Immature natural killer cell (primary cell): ENCODE data around the gene CRISP1. TPM values are rescaled to one million over a fixed set of nuclear protein-coding genes. Genes with fewer than 3 reads are reported as not detected.
"Not testable (repeated sequence)": the region's sequence is repeated elsewhere in the genome, so short reads cannot be mapped to it uniquely, and the experiment has no call there.

ENCODE experiments used
- DNase-seq, 3 donors: peaks; one replicate each; pipeline ENCODE4 v3.0.0; 2022; ENCODE audit warnings: mixed read lengths in 1 of 3
- H3K27ac Mint-ChIP-seq, 6 donors: one replicate each; pipeline ENCODE4 v1.8.0; 2020; ENCODE audit warnings: mixed read lengths in 6 of 6, mild to moderate bottlenecking in 5 of 6, inconsistent platforms in 4 of 6, moderate library complexity in 3 of 6
- H3K27me3 Mint-ChIP-seq, 3 donors: one replicate each; pipeline ENCODE4 v1.8.0; 2020 to 2021; ENCODE audit warnings: low read depth in 3 of 3, mild to moderate bottlenecking in 3 of 3, mixed read lengths in 3 of 3, moderate library complexity in 3 of 3, inconsistent platforms in 1 of 3
- H3K36me3 Mint-ChIP-seq, 3 donors: one replicate each; pipeline ENCODE4 v1.8.0; 2020; ENCODE audit warnings: mixed read lengths in 3 of 3, inconsistent platforms in 2 of 3, mild to moderate bottlenecking in 2 of 3
- H3K4me1 Mint-ChIP-seq, 2 donors: one replicate each; pipeline ENCODE4 v1.8.0; 2020; ENCODE audit warnings: inconsistent platforms in 2 of 2, mild to moderate bottlenecking in 2 of 2, mixed read lengths in 2 of 2, moderate library complexity in 1 of 2
- H3K4me3 Mint-ChIP-seq, 5 donors: one replicate each; pipeline ENCODE4 v1.8.0; 2020; ENCODE audit warnings: mild to moderate bottlenecking in 5 of 5, mixed read lengths in 5 of 5, inconsistent platforms in 3 of 5, moderate library complexity in 3 of 5
- H3K9me3 Mint-ChIP-seq, 6 donors: one replicate each; pipeline ENCODE4 v1.8.0; 2020; ENCODE audit warnings: mild to moderate bottlenecking in 6 of 6, mixed read lengths in 6 of 6, inconsistent platforms in 4 of 6, moderate library complexity in 3 of 6
- polyA plus RNA-seq, 3 donors: library from polyadenylated mRNA; unstranded; fragments of 300-500 nt; fragmentation: Illumina TruSeq; gene quantifications; one replicate each; pipeline ENCODE4 v1.2.3, GENCODE V29; 2021

Gene CRISP1
- polyA plus RNA-seq, 3 donors from 2014 or later = not detected

GRCh38 chr6:49826743-49827406 is 39.5 kb downstream of the CRISP1 start:
- no peak for DNase-seq
- Mint-ChIP-seq H3K4me1 (no peaks in the 10 kb centered on the region), H3K36me3 (no peaks in the 10 kb centered on the region), H3K27me3 (peaks cover 0 to 1% (median 0%) of the 10 kb centered on the region in 3 donors), H3K27ac (no peak overlapping the region), H3K4me3 (no peak overlapping the region), H3K9me3 (peaks cover 0 to 18% (median 3%) of the 10 kb centered on the region in 6 donors)

DNA sequence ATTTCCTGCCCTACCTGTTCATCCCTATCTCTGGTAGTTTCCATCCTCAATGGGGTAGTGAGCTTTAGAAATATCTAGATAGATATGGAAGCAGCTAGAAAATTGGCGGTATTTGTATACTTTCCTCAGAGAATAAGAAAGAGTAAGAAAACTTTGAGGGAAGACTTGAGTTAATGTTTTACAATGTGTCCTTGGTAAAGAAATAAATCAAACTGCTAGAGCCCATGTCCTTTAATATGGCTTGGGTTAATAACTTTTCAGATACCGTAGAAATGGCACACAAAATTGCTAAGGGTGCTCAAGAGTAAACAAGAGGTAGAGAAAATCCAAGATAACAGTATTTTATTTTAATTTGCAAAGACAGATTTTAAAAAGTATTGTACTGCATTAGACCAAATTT is 51.2 kb downstream of the CRISP1 start:
- H3K36me3 Mint-ChIP-seq = no peaks in the 10 kb centered on the region
- H3K9me3 Mint-ChIP-seq = peaks cover 3 to 23% (median 7%) of the 10 kb centered on the region in 6 donors
- H3K27me3 Mint-ChIP-seq = no peaks in the 10 kb centered on the region
- H3K27ac Mint-ChIP-seq = no peak overlapping the region
- no peak for DNase-seq
- no peak overlapping the region for H3K4me3 Mint-ChIP-seq
- H3K4me1 Mint-ChIP-seq = no peaks in the 10 kb centered on the region

GRCh38 chr6:49813248-49813647 is 53.1 kb downstream of the CRISP1 start:
- H3K4me3 Mint-ChIP-seq = no peak overlapping the region
- H3K36me3 Mint-ChIP-seq = no peaks in the 10 kb centered on the region
- no peak for DNase-seq
- no peaks in the 10 kb centered on the region for H3K4me1 Mint-ChIP-seq
- peaks cover 1 to 28% (median 10%) of the 10 kb centered on the region in 6 donors for H3K9me3 Mint-ChIP-seq
- no peaks in the 10 kb centered on the region for H3K27me3 Mint-ChIP-seq
- H3K27ac Mint-ChIP-seq = no peak overlapping the region

DNA sequence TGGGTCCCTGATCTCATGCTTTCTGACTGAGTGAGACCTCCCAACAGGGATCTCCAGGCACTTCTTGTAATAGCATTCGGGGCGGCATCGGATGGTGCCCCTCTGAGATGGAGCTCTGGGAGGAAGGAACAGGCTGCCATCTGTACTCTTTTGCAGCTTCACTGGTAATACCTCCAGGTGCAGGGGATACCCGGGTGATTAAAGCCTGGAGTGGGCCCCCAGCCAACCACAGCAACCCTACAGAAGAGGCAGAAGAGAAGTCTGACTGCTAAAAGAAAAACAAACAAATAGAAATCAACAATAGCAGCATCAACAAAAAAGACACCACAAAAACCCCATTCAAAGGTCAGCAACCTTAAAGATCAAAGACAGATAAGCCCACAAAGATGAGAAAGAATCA is 60.2 kb downstream of the CRISP1 start:
- peaks cover 0 to 2% (median 2%) of the 10 kb centered on the region in 3 donors for H3K27me3 Mint-ChIP-seq
- no peak overlapping the region for H3K27ac Mint-ChIP-seq
- DNase-seq = no peak
- H3K4me3 Mint-ChIP-seq = no peak overlapping the region
- no peaks in the 10 kb centered on the region for H3K4me1 Mint-ChIP-seq
- H3K36me3 Mint-ChIP-seq = no peaks in the 10 kb centered on the region
- peaks cover 4 to 40% (median 19%) of the 10 kb centered on the region in 6 donors for H3K9me3 Mint-ChIP-seq

GRCh38 chr6:49805246-49805645 is 61.1 kb downstream of the CRISP1 start:
- Mint-ChIP-seq H3K27ac (no peak overlapping the region), H3K4me3 (no peak overlapping the region), H3K4me1 (no peaks in the 10 kb centered on the region), H3K9me3 (peaks cover 4 to 33% (median 18%) of the 10 kb centered on the region in 6 donors), H3K27me3 (peaks cover 0 to 2% (median 2%) of the 10 kb centered on the region in 3 donors), H3K36me3 (no peaks in the 10 kb centered on the region)
- DNase-seq = no peak

GRCh38 chr6:49801525-49801924 is 64.8 kb downstream of the CRISP1 start:
- no peak overlapping the region for H3K4me3 Mint-ChIP-seq
- H3K9me3 Mint-ChIP-seq = peaks cover 2 to 32% (median 10%) of the 10 kb centered on the region in 6 donors
- H3K27me3 Mint-ChIP-seq = peaks cover 0 to 3% (median 2%) of the 10 kb centered on the region in 3 donors
- H3K36me3 Mint-ChIP-seq = no peaks in the 10 kb centered on the region
- no peak overlapping the region for H3K27ac Mint-ChIP-seq
- no peaks in the 10 kb centered on the region for H3K4me1 Mint-ChIP-seq
- DNase-seq = no peak

DNA sequence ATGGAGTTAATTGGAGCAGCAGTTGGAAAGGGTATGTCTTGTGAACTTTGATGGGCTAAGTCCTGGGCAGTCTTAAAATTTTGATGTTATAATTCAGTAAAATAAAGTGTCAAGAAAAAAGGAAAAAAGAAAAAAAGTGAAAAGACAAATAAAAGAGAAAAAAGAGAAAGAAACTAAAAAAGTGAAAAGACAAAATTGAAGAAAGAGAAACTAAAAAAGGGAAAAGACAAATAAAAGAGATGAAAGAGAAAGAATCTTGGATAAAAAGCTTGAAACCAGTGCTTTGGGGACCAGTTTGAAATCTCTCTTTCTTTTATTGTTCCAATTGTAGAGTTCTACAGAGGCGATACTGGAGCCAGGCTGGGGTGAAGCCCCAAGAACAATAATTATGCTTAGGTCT is 67.2 kb downstream of the CRISP1 start:
- H3K4me3 Mint-ChIP-seq = no peak overlapping the region
- peaks cover 5 to 23% (median 6%) of the 10 kb centered on the region in 6 donors for H3K9me3 Mint-ChIP-seq
- no peaks in the 10 kb centered on the region for H3K36me3 Mint-ChIP-seq
- no peaks in the 10 kb centered on the region for H3K4me1 Mint-ChIP-seq
- H3K27ac Mint-ChIP-seq = no peak overlapping the region
- no peak for DNase-seq
- peaks cover 0 to 2% (median 1%) of the 10 kb centered on the region in 3 donors for H3K27me3 Mint-ChIP-seq

DNA sequence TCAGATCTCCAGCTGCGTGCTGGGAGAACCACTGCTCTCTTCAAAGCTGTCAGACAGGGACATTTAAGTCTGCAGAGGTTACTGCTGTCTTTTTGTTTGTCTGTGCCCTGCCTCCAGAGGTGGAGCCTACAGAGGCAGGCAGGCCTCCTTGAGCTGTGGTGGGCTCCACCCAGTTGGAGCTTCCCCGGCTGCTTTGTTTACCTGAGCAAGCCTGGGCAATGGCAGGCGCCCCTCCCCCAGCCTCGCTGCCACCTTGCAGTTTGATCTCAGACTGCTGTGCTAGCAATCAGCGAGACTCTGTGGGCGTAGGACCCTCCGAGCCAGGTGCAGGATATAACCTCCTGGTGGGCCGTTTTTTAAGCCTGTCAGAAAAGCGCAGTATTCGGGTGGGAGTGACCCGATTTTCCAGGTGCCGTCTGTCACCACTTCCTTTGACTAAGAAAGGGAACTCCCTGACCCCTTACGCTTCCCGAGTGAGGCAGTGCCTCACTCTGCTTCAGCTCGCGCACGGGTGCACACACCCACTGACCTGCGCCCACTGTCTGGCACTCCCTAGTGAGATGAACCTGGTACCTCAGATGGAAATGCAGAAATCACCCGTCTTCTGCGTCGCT is 69.4 kb downstream of the CRISP1 start:
- not testable (repeated sequence) for H3K36me3 Mint-ChIP-seq, H3K27ac Mint-ChIP-seq, H3K4me3 Mint-ChIP-seq, H3K4me1 Mint-ChIP-seq, H3K27me3 Mint-ChIP-seq, DNase-seq
- peaks cover 4 to 23% (median 7%) of the 10 kb centered on the region in 6 donors for H3K9me3 Mint-ChIP-seq

GRCh38 chr6:49790341-49790740 is 76.0 kb downstream of the CRISP1 start:
- H3K27me3 Mint-ChIP-seq = peaks cover 0 to 3% (median 0%) of the 10 kb centered on the region in 3 donors
- H3K4me3 Mint-ChIP-seq = no peak overlapping the region
- peaks cover 6 to 27% (median 14%) of the 10 kb centered on the region in 6 donors for H3K9me3 Mint-ChIP-seq
- H3K27ac Mint-ChIP-seq = no peak overlapping the region
- no peaks in the 10 kb centered on the region for H3K4me1 Mint-ChIP-seq
- DNase-seq = no peak
- H3K36me3 Mint-ChIP-seq = no peaks in the 10 kb centered on the region

DNA sequence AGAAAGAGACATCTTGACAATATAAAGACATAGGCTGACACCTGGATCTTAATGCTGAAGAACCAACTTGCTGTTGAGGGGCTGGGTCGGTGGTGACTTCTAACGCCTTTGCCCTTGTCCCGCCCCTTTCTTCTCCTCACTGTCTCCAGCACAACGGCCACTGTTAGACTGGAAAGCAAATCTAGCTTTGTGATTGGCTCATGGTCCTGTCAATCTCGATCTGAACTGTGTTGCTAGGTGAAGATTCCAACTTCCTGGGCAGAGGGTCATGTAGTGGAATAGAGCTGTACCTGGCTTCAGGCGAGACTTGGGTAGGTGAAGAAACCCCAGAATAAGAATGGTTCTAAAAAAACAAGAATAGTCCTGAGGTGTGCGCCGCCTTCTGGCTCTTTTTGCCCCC is 79.2 kb downstream of the CRISP1 start, which contains the start of gene PGK2:
TSS of gene PGK2 (minus strand) at position 110 of the 400 bp plus-strand sequence. CDS start at position 12, 98 bp downstream.
- H3K27ac Mint-ChIP-seq = no peak within 1 kb of the TSS
- DNase-seq = no peak
- H3K36me3 Mint-ChIP-seq = no peaks in the 10 kb centered on the region
- no peaks in the 10 kb centered on the region for H3K4me1 Mint-ChIP-seq
- H3K4me3 Mint-ChIP-seq = no peak within 1 kb of the TSS
- peaks cover 0 to 3% (median 0%) of the 10 kb centered on the region in 3 donors for H3K27me3 Mint-ChIP-seq
- H3K9me3 Mint-ChIP-seq = peaks cover 3 to 41% (median 16%) of the 10 kb centered on the region in 6 donors

DNA sequence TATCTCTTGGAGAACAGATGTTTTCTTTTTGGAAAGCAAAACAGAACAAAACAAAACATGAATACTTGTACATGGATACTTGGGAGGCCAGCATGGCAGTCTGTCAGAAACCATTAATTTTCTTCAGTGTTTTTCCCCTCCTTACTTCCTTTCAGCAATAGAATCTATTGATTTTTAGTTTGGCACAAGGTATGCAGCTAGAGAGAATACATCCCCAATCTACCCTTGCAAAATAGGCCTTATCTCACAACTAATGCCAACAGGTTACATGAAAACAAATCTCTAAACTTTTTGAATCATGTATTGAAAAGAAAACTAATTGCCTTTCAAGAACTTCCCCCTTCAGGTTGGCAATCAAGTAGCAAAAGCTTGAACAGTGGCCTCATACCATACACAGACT is 82.1 kb downstream of the CRISP1 start:
- no peak for DNase-seq
- no peaks in the 10 kb centered on the region for H3K4me1 Mint-ChIP-seq
- peaks cover 0 to 3% (median 0%) of the 10 kb centered on the region in 3 donors for H3K27me3 Mint-ChIP-seq
- H3K9me3 Mint-ChIP-seq = peaks cover 3 to 38% (median 18%) of the 10 kb centered on the region in 6 donors
- H3K27ac Mint-ChIP-seq = no peak overlapping the region
- H3K36me3 Mint-ChIP-seq = no peaks in the 10 kb centered on the region
- H3K4me3 Mint-ChIP-seq = no peak overlapping the region

Other genes starting within 250 kb of the CRISP1 start
- gene RHAG, start 229.7 kb downstream of the CRISP1 start, polyA plus RNA-seq = not detected
- gene CRISP2, start 153.0 kb downstream of the CRISP1 start, polyA plus RNA-seq = not detected
- not detected for gene CRISP3, start 122.1 kb downstream of the CRISP1 start, polyA plus RNA-seq
- gene PGK2, start 79.2 kb downstream of the CRISP1 start, polyA plus RNA-seq = not detected
- not detected for gene DEFB114, start 97.6 kb upstream of the CRISP1 start, polyA plus RNA-seq
- gene DEFB113, start 103.1 kb upstream of the CRISP1 start, polyA plus RNA-seq = not detected
- not detected for gene DEFB110, start 155.5 kb upstream of the CRISP1 start, polyA plus RNA-seq
- not detected for gene DEFB112, start 183.4 kb upstream of the CRISP1 start, polyA plus RNA-seq